Stimulated activated naive B cell treated with anti-CD40 and anti-IgM and Interleukin-4, amounts not matched to agents 10 μg/mL and 1 μg/mL and 100 μg/mL, for 72 hours (primary cell): Measurements from ENCODE around the gene STRA6.

Experiments used
- ATAC-seq, 2 donors: fragments of 150-1000 bp; cut with Tn5 transposase; replicated peaks; 2 replicates each; pipeline ENCODE4 v1.10.0; 2021; ENCODE audit warnings: moderate library complexity in 1 of 2
- DNase-seq: peaks from one replicate; pipeline ENCODE4 v3.0.0; 2021
- H3K27ac Mint-ChIP-seq: one replicate; pipeline ENCODE4 v1.8.0; 2022; ENCODE audit warnings: mild to moderate bottlenecking, mixed read lengths
- H3K27me3 Mint-ChIP-seq, 2 donors: one replicate each; pipeline ENCODE4 v1.8.0; 2022; ENCODE audit warnings: mixed read lengths in 2 of 2
- H3K36me3 Mint-ChIP-seq, 2 donors: one replicate each; pipeline ENCODE4 v1.8.0; 2022; ENCODE audit warnings: mixed read lengths in 2 of 2, mild to moderate bottlenecking in 1 of 2
- H3K4me1 Mint-ChIP-seq, 2 donors: one replicate each; pipeline ENCODE4 v1.8.0; 2022; ENCODE audit warnings: mixed read lengths in 2 of 2, mild to moderate bottlenecking in 1 of 2
- H3K4me3 Mint-ChIP-seq, 2 donors: one replicate each; pipeline ENCODE4 v1.8.0; 2022; ENCODE audit warnings: mild to moderate bottlenecking in 2 of 2, mixed read lengths in 2 of 2, moderate library complexity in 1 of 2
- H3K9me3 Mint-ChIP-seq, 2 donors: one replicate each; pipeline ENCODE4 v1.8.0; 2022; ENCODE audit warnings: mixed read lengths in 2 of 2, mild to moderate bottlenecking in 1 of 2

The STRA6 gene

GRCh38 chr15:74202452-74203401 lies at the start of gene STRA6:
STRA6 (minus strand) TSS chr15:74202787; CDS start chr15:74202267, 520 bp downstream.
- Mint-ChIP-seq H3K27me3 (peaks cover 6 to 36% of the 10 kb centered on the region in 2 donors), H3K9me3 (no peaks in the 10 kb centered on the region), H3K4me1 (no peaks in the 10 kb centered on the region), H3K27ac (no peak within 1 kb of the TSS), H3K4me3 (no peak within 1 kb of the TSS), H3K36me3 (no peaks in the 10 kb centered on the region)
- ATAC-seq (no peak), DNase-seq (no peak)

GRCh38 chr15:74252291-74252690 lies 49.7 kb upstream of the STRA6 start:
- H3K36me3 Mint-ChIP-seq, result no peaks in the 10 kb centered on the region
- H3K27me3 Mint-ChIP-seq, result peaks cover 15 to 36% of the 10 kb centered on the region in 2 donors
- no peak for DNase-seq
- H3K27ac Mint-ChIP-seq, result no peak overlapping the region
- no peak for ATAC-seq
- no peak overlapping the region for H3K4me3 Mint-ChIP-seq
- H3K9me3 Mint-ChIP-seq, result no peaks in the 10 kb centered on the region
- no peaks in the 10 kb centered on the region for H3K4me1 Mint-ChIP-seq

- no peaks in the 10 kb centered on the region for H3K4me1 Mint-ChIP-seq
- peaks cover 15 to 30% of the 10 kb centered on the region in 2 donors for H3K27me3 Mint-ChIP-seq
- no peak for DNase-seq
- H3K27ac Mint-ChIP-seq, result no peak overlapping the region
- ATAC-seq, result no peak
- H3K9me3 Mint-ChIP-seq, result no peaks in the 10 kb centered on the region
- H3K36me3 Mint-ChIP-seq, result no peaks in the 10 kb centered on the region
- no peak overlapping the region for H3K4me3 Mint-ChIP-seq
Measured at GRCh38 chr15:74251131-74251811, 48.7 kb upstream of the STRA6 start.

GRCh38 chr15:74250266-74250665 lies 47.7 kb upstream of the STRA6 start:
- ATAC-seq, result no peak
- Mint-ChIP-seq H3K27me3 (peaks cover 15 to 35% of the 10 kb centered on the region in 2 donors), H3K9me3 (no peaks in the 10 kb centered on the region), H3K27ac (no peak overlapping the region), H3K36me3 (no peaks in the 10 kb centered on the region), H3K4me1 (no peaks in the 10 kb centered on the region), H3K4me3 (no peak overlapping the region)
- no peak for DNase-seq

- no peaks in the 10 kb centered on the region for H3K9me3 Mint-ChIP-seq
- H3K36me3 Mint-ChIP-seq, result no peaks in the 10 kb centered on the region
- ATAC-seq, result no peak
- no peak for DNase-seq
- peaks cover 45 to 57% of the 10 kb centered on the region in 2 donors for H3K27me3 Mint-ChIP-seq
- H3K4me1 Mint-ChIP-seq, result peaks cover 0 to 5% of the 10 kb centered on the region in 2 donors
- no peak overlapping the region for H3K27ac Mint-ChIP-seq
- H3K4me3 Mint-ChIP-seq, result no peak overlapping the region
Measured at GRCh38 chr15:74245342-74245931, 42.9 kb upstream of the STRA6 start.

GRCh38 chr15:74244822-74245341 lies 42.3 kb upstream of the STRA6 start:
- peaks cover 39 to 54% of the 10 kb centered on the region in 2 donors for H3K27me3 Mint-ChIP-seq
- no peaks in the 10 kb centered on the region for H3K36me3 Mint-ChIP-seq
- DNase-seq (no peak), ATAC-seq (no peak)
- H3K4me1 Mint-ChIP-seq, result peaks cover 0 to 5% of the 10 kb centered on the region in 2 donors
- H3K27ac Mint-ChIP-seq, result no peak overlapping the region
- H3K4me3 Mint-ChIP-seq, result no peak overlapping the region
- no peaks in the 10 kb centered on the region for H3K9me3 Mint-ChIP-seq

- Mint-ChIP-seq H3K27ac (no peak overlapping the region), H3K27me3 (peaks cover 36 to 58% of the 10 kb centered on the region in 2 donors), H3K36me3 (no peaks in the 10 kb centered on the region), H3K4me1 (peaks cover 0 to 5% of the 10 kb centered on the region in 2 donors), H3K4me3 (no peak overlapping the region), H3K9me3 (no peaks in the 10 kb centered on the region)
- ATAC-seq (no peak), DNase-seq (no peak)
Measured at GRCh38 chr15:74243431-74243830, 40.8 kb upstream of the STRA6 start.

- Mint-ChIP-seq H3K27me3 (peaks cover 36 to 58% of the 10 kb centered on the region in 2 donors), H3K9me3 (no peaks in the 10 kb centered on the region), H3K27ac (no peak overlapping the region), H3K36me3 (no peaks in the 10 kb centered on the region), H3K4me3 (no peak overlapping the region), H3K4me1 (peaks cover 0 to 5% of the 10 kb centered on the region in 2 donors)
- DNase-seq (no peak), ATAC-seq (no peak)
Measured at GRCh38 chr15:74242441-74243185, 40.0 kb upstream of the STRA6 start.

- Mint-ChIP-seq H3K27ac (no peak overlapping the region), H3K4me1 (peaks cover 3 to 7% of the 10 kb centered on the region in 2 donors), H3K4me3 (no peak overlapping the region), H3K27me3 (peaks cover 36 to 53% of the 10 kb centered on the region in 2 donors), H3K36me3 (no peaks in the 10 kb centered on the region), H3K9me3 (no peaks in the 10 kb centered on the region)
- ATAC-seq (no peak), DNase-seq (no peak)
Measured at GRCh38 chr15:74240897-74241614, 38.5 kb upstream of the STRA6 start.

GRCh38 chr15:74240002-74240568 lies 37.5 kb upstream of the STRA6 start:
- Mint-ChIP-seq H3K4me3 (no peak overlapping the region), H3K9me3 (no peaks in the 10 kb centered on the region), H3K27me3 (peaks cover 34 to 43% of the 10 kb centered on the region in 2 donors), H3K4me1 (peaks cover 5 to 9% of the 10 kb centered on the region in 2 donors), H3K27ac (no peak overlapping the region), H3K36me3 (no peaks in the 10 kb centered on the region)
- no peak for DNase-seq
- ATAC-seq, result no peak

GRCh38 chr15:74239051-74239705 lies 36.6 kb upstream of the STRA6 start:
- ATAC-seq (no peak), DNase-seq (no peak)
- Mint-ChIP-seq H3K27me3 (peaks cover 25 to 34% of the 10 kb centered on the region in 2 donors), H3K9me3 (no peaks in the 10 kb centered on the region), H3K36me3 (no peaks in the 10 kb centered on the region), H3K4me1 (peaks cover 5% of the 10 kb centered on the region in 2 donors), H3K4me3 (no peak overlapping the region), H3K27ac (no peak overlapping the region)

GRCh38 chr15:74235962-74236361 lies 33.4 kb upstream of the STRA6 start, which contains the start of gene CCDC33:
CCDC33 (plus strand) TSS chr15:74236326; CDS start chr15:74236720, 394 bp downstream.
- Mint-ChIP-seq H3K4me3 (no peak within 1 kb of the TSS), H3K27me3 (peaks cover 6 to 12% of the 10 kb centered on the region in 2 donors), H3K9me3 (no peaks in the 10 kb centered on the region), H3K27ac (no peak within 1 kb of the TSS), H3K36me3 (no peaks in the 10 kb centered on the region), H3K4me1 (peaks cover 5% of the 10 kb centered on the region in 2 donors)
- DNase-seq (peak; percentile 11), ATAC-seq (peak; percentile 98)

GRCh38 chr15:74234598-74234875 lies 31.9 kb upstream of the STRA6 start:
- Mint-ChIP-seq H3K27ac (no peak overlapping the region), H3K4me1 (peaks cover 5% of the 10 kb centered on the region in 2 donors), H3K9me3 (no peaks in the 10 kb centered on the region), H3K4me3 (no peak overlapping the region), H3K36me3 (no peaks in the 10 kb centered on the region), H3K27me3 (peaks cover 7 to 17% of the 10 kb centered on the region in 2 donors)
- DNase-seq (no peak), ATAC-seq (no peak)
